K562 (cell line): ENCODE measurements around the gene GET3. TPM values are rescaled to one million over a fixed set of nuclear protein-coding genes. Genes with fewer than 3 reads are reported as not detected.

Source experiments
- ARID1B ChIP-seq: fragments of 450-650 bp; IDR thresholded peaks from 2 replicates; pipeline ENCODE4 v1.6.1; 2016; ENCODE audit warnings: antibody characterized with exemption, mild to moderate bottlenecking, inconsistent platforms
- CTBP1 ChIP-seq: fragments of 450-650 bp; IDR thresholded peaks from 2 replicates; pipeline ENCODE4 v1.6.1; 2016; ENCODE audit warnings: borderline replicate concordance
- ELF1 ChIP-seq: fragments of 200-800 bp; sonication (Bioruptor generic); IDR thresholded peaks from 2 replicates; pipeline ENCODE4 v1.6.1; 2016; ENCODE audit warnings: missing genetic modification characterization, missing compliant biosample characterization
- ETV1 ChIP-seq: fragments of 450-650 bp; conservative IDR thresholded peaks from 2 replicates; pipeline ENCODE4 v1.6.1; 2016; ENCODE audit warnings: missing genetic modification characterization, control low read depth, low read depth, missing compliant biosample characterization
- FOXM1 ChIP-seq, 2 experiments: fragments of 450-650 bp in 1 of 2; sonication (generic) in 1 of 2; formaldehyde crosslinking in 1 of 2; IDR thresholded peaks; 2 replicates each; pipeline versions ENCODE4 v1.6.1 to v1.9.0; 2017 to 2022; ENCODE audit warnings: low read depth in 2 of 2, mild to moderate bottlenecking in 2 of 2, missing genetic modification reagents in 1 of 2, moderate library complexity in 1 of 2
- FOXP1 ChIP-seq: sonication (generic); formaldehyde crosslinking; IDR thresholded peaks from 2 replicates; pipeline ENCODE4 v1.8.0; 2022; ENCODE audit warnings: mild to moderate bottlenecking, missing genetic modification reagents
- L3MBTL2 ChIP-seq: fragments of 450-650 bp; IDR thresholded peaks from 2 replicates; pipeline ENCODE4 v1.6.1; 2016; ENCODE audit warnings: mild to moderate bottlenecking, moderate library complexity
- MED1 ChIP-seq: sonication (generic); formaldehyde crosslinking; IDR thresholded peaks from 2 replicates; pipeline ENCODE4 v1.8.1; 2023; ENCODE audit warnings: missing genetic modification reagents, borderline replicate concordance
- NR4A1 ChIP-seq, 2 experiments: fragments of 250-450 bp in 1 of 2; fragments of 450-650 bp in 1 of 2; sonication (Bioruptor Pico) in 1 of 2; IDR thresholded peaks; 2 replicates each; pipeline versions ENCODE4 v1.4.0 to v1.6.1; 2016 to 2020; ENCODE audit warnings: mild to moderate bottlenecking in 2 of 2, missing compliant biosample characterization in 1 of 2, missing genetic modification characterization in 1 of 2, moderate library complexity in 1 of 2
- POLR2G ChIP-seq: fragments of 200-400 bp; formaldehyde crosslinking; IDR thresholded peaks from 2 replicates; pipeline ENCODE4 v1.6.1; 2017; ENCODE audit warnings: low read depth, mild to moderate bottlenecking, antibody characterized with exemption, low read length, moderate library complexity
- RBFOX2 ChIP-seq: fragments of 200-400 bp; formaldehyde crosslinking; IDR thresholded peaks from 2 replicates; pipeline ENCODE4 v1.6.1; 2017; ENCODE audit warnings: low read depth, mild to moderate bottlenecking, low read length, moderate library complexity
- SIN3A ChIP-seq, 2 experiments: fragments of 150-350 bp in 1 of 2; IDR thresholded peaks; 2 replicates each; pipeline ENCODE4 v1.6.1; 2011 to 2016; ENCODE audit warnings: borderline replicate concordance in 2 of 2, low read depth in 2 of 2, low read length in 2 of 2, mild to moderate bottlenecking in 2 of 2, moderate library complexity in 2 of 2; ENCODE audit not compliant: control insufficient read depth in 1 of 2
- SIRT6 ChIP-seq: IDR thresholded peaks from one replicate; pipeline ENCODE4 v1.6.1; 2012; ENCODE audit warnings: low read depth, mild to moderate bottlenecking, control low read depth, inconsistent platforms, low read length, moderate library complexity
- SMAD3 ChIP-seq: fragments of 450-650 bp; formaldehyde crosslinking; conservative IDR thresholded peaks from 2 replicates; pipeline ENCODE4 v1.4.0; 2020; ENCODE audit warnings: mild to moderate bottlenecking
- YBX1 ChIP-seq: fragments of 450-650 bp; IDR thresholded peaks from 2 replicates; pipeline ENCODE4 v1.7.1; 2016; ENCODE audit warnings: mild to moderate bottlenecking
- ZBTB7A ChIP-seq: IDR thresholded peaks from 2 replicates; pipeline ENCODE4 v1.6.1; 2011; ENCODE audit warnings: low read depth, mild to moderate bottlenecking, low read length, moderate library complexity, borderline replicate concordance; ENCODE audit not compliant: control insufficient read depth
- polyA plus RNA-seq, 8 experiments: library from polyadenylated mRNA; depleted of rRNA in 4 of 8; stranded (reverse) in 5 of 8; unstranded in 3 of 8; fragments of >200 nt; fragmentation: Nextera tagmentation in 2 of 8; fragmentation: Illumina TruSeq in 1 of 8; extraction: Ambion mirVana in 2 of 8; extraction: Trizol in 1 of 8; gene quantifications; 2 replicates each; pipeline versions ENCODE4 v1.2.1 to v1.2.3, GENCODE V29; 2011 to 2014; ENCODE audit warnings: inconsistent platforms in 1 of 8, missing spikeins in 1 of 8
- total RNA-seq, 7 experiments: library from RNA; depleted of rRNA in 6 of 7; stranded (reverse); fragments of >200 nt in 6 of 7; fragmentation: Illumina TruSeq in 2 of 7; extraction: Trizol in 2 of 7; gene quantifications; 2 replicates each; pipeline versions ENCODE4 v1.2.1 to v1.2.3, GENCODE V29; 2011 to 2021; ENCODE audit warnings: low replicate concordance in 1 of 7
- TF ChIP-seq, protein P1 (sequence below), 2 experiments: fragments of 450-650 bp; IDR thresholded peaks; 2 replicates each; pipeline ENCODE4 v1.6.1; 2018; ENCODE audit warnings: mild to moderate bottlenecking in 2 of 2, low read depth in 1 of 2; ENCODE audit not compliant: partially characterized antibody in 2 of 2
- TF ChIP-seq, protein P2 (sequence below): fragments of 250-450 bp; sonication (Bioruptor Pico); IDR thresholded peaks from 2 replicates; pipeline ENCODE4 v1.9.0; 2021; ENCODE audit warnings: mild to moderate bottlenecking

The GET3 gene
- total and polyA plus RNA-seq, 9 of the 15 experiments (the other 6 are each of a cell fraction or from before 2014, with no cell fraction given): 8.3 to 83.5 (median 51.8) TPM

DNA sequence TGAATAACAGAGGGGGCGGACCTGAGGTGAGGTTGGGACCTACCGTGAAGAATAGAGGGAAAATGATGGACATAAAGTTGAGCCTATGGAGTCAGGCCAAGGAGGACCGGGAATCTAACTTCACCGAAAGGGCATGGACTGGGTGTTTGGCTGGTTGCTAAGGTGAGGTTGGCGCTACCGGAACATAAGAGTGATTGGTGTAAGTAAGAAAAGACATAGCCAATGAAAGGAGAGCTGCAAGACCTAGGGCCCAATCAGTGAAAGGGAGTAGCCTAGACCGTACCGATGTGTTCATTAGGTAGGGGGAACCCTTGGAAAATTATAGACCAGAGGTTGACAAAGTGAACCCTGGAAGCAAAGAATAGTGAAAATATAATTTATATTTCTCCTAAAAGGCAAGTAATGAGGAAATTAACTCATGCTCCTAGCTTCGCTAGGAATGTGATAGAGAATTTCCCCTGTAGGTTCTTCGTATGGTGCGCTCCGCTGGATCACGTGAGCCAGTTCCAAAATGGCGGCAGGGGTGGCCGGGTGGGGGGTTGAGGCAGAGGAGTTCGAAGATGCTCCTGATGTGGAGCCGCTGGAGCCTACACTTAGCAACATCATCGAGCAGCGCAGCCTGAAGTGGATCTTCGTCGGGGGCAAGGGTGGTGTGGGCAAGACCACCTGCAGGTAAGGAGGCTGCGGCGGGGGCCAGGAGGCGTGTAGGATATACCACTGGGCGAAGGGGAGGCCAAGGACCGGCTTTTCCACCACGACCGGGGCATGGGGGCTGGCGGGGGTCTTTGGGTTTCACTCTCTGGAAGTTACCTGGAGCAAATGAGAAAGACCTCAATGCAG is at the start of gene GET3 (continued):
- TF ChIP-seq, protein P1, sequence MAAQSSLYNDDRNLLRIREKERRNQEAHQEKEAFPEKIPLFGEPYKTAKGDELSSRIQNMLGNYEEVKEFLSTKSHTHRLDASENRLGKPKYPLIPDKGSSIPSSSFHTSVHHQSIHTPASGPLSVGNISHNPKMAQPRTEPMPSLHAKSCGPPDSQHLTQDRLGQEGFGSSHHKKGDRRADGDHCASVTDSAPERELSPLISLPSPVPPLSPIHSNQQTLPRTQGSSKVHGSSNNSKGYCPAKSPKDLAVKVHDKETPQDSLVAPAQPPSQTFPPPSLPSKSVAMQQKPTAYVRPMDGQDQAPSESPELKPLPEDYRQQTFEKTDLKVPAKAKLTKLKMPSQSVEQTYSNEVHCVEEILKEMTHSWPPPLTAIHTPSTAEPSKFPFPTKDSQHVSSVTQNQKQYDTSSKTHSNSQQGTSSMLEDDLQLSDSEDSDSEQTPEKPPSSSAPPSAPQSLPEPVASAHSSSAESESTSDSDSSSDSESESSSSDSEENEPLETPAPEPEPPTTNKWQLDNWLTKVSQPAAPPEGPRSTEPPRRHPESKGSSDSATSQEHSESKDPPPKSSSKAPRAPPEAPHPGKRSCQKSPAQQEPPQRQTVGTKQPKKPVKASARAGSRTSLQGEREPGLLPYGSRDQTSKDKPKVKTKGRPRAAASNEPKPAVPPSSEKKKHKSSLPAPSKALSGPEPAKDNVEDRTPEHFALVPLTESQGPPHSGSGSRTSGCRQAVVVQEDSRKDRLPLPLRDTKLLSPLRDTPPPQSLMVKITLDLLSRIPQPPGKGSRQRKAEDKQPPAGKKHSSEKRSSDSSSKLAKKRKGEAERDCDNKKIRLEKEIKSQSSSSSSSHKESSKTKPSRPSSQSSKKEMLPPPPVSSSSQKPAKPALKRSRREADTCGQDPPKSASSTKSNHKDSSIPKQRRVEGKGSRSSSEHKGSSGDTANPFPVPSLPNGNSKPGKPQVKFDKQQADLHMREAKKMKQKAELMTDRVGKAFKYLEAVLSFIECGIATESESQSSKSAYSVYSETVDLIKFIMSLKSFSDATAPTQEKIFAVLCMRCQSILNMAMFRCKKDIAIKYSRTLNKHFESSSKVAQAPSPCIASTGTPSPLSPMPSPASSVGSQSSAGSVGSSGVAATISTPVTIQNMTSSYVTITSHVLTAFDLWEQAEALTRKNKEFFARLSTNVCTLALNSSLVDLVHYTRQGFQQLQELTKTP (IDR thresholded peaks at IDR 0.05; ENCODE audit: low read depth in 1 of 2, partially characterized antibody in 2 of 2): peak in 1 of 2 experiments; percentile 96
- TF ChIP-seq ARID1B (0 out of 2 replicates have a peak, but pooled peaks have one; percentile 20), MED1 (CRISPR knock-in tag) (no peak), L3MBTL2 (peak; percentile 62), SIRT6 (no peak), ELF1 (tag) (0 out of 2 replicates have a peak, but pooled peaks have one; percentile 35), POLR2G (peak; percentile 87), CTBP1 (0 out of 2 replicates have a peak, but pooled peaks have one; percentile 19), YBX1 (no peak), SIN3A (IDR thresholded peaks at IDR 0.05; ENCODE audit: borderline replicate concordance in 2 of 2, control insufficient read depth in 1 of 2, low read depth in 2 of 2, low read length in 2 of 2) (peak; percentile 47 to 66; a peak in 2 of 4 replicates), RBFOX2 (peak; percentile 83), ETV1 (tag) (peak; percentile 16; the same call in 1 of the 2 replicates), SMAD3 (CRISPR knock-in tag) (no peak), ZBTB7A (0 out of 2 replicates have a peak, but pooled peaks have one; percentile 34), NR4A1 (CRISPR knock-in tag; IDR thresholded peaks at IDR 0.05) (no peak), NR4A1 (tag; IDR thresholded peaks at IDR 0.05) (no peak), FOXP1 (CRISPR knock-in tag) (no peak), FOXM1 (IDR thresholded peaks at IDR 0.05; ENCODE audit: low read depth) (peak; percentile 76), FOXM1 (CRISPR knock-in tag; IDR thresholded peaks at IDR 0.05; ENCODE audit: low read depth) (no peak)
- TF ChIP-seq, protein P2, sequence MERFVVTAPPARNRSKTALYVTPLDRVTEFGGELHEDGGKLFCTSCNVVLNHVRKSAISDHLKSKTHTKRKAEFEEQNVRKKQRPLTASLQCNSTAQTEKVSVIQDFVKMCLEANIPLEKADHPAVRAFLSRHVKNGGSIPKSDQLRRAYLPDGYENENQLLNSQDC (CRISPR knock-in tag): 0 out of 2 replicates have a peak, but pooled peaks have one; percentile 24
